Liver (tissue), 3 donors: Measurements from ENCODE around the gene MAP1LC3B.

Source experiments
- FOXA2 ChIP-seq: IDR thresholded peaks from 2 replicates; pipeline ENCODE4 v1.6.1; 2016; ENCODE audit warnings: antibody characterized with exemption
- GABPA ChIP-seq, 2 donors: IDR thresholded peaks in 1 of 2; conservative IDR thresholded peaks in 1 of 2; 2 replicates each; pipeline ENCODE4 v1.6.1; 2016; ENCODE audit warnings: antibody characterized with exemption in 2 of 2, mild to moderate bottlenecking in 1 of 2, moderate library complexity in 1 of 2
- JUND ChIP-seq, 2 donors: IDR thresholded peaks; 2 replicates each; pipeline ENCODE4 v1.6.1; 2016; ENCODE audit warnings: antibody characterized with exemption in 2 of 2
- NR2F2 ChIP-seq: IDR thresholded peaks from 2 replicates; pipeline ENCODE4 v1.6.1; 2016; ENCODE audit warnings: antibody characterized with exemption
- TAF1 ChIP-seq: conservative IDR thresholded peaks from 2 replicates; pipeline ENCODE4 v1.6.1; 2016; ENCODE audit warnings: antibody characterized with exemption, mild to moderate bottlenecking
- YY1 ChIP-seq: IDR thresholded peaks from 2 replicates; pipeline ENCODE4 v1.6.1; 2016; ENCODE audit warnings: antibody characterized with exemption, mild to moderate bottlenecking
- TF ChIP-seq, protein P1 (sequence below): fragments of 150-350 bp; IDR thresholded peaks from 2 replicates; pipeline ENCODE4 v1.5.1; 2017; ENCODE audit warnings: improper control_type of control experiment, low read depth, low read length; ENCODE audit not compliant: missing input control
- TF ChIP-seq, protein P2 (sequence below): IDR thresholded peaks from 2 replicates; pipeline ENCODE4 v1.6.1; 2016; ENCODE audit warnings: antibody characterized with exemption
- donor health status: healthy.
- donor health status: healthy.

GRCh38 chr16:87366288-87366687 is 25.8 kb upstream of the MAP1LC3B start:
- TF ChIP-seq, protein P1, sequence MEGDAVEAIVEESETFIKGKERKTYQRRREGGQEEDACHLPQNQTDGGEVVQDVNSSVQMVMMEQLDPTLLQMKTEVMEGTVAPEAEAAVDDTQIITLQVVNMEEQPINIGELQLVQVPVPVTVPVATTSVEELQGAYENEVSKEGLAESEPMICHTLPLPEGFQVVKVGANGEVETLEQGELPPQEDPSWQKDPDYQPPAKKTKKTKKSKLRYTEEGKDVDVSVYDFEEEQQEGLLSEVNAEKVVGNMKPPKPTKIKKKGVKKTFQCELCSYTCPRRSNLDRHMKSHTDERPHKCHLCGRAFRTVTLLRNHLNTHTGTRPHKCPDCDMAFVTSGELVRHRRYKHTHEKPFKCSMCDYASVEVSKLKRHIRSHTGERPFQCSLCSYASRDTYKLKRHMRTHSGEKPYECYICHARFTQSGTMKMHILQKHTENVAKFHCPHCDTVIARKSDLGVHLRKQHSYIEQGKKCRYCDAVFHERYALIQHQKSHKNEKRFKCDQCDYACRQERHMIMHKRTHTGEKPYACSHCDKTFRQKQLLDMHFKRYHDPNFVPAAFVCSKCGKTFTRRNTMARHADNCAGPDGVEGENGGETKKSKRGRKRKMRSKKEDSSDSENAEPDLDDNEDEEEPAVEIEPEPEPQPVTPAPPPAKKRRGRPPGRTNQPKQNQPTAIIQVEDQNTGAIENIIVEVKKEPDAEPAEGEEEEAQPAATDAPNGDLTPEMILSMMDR = no peak
- no peak for TF ChIP-seq TAF1
- no peak for TF ChIP-seq YY1
- TF ChIP-seq, protein P2, sequence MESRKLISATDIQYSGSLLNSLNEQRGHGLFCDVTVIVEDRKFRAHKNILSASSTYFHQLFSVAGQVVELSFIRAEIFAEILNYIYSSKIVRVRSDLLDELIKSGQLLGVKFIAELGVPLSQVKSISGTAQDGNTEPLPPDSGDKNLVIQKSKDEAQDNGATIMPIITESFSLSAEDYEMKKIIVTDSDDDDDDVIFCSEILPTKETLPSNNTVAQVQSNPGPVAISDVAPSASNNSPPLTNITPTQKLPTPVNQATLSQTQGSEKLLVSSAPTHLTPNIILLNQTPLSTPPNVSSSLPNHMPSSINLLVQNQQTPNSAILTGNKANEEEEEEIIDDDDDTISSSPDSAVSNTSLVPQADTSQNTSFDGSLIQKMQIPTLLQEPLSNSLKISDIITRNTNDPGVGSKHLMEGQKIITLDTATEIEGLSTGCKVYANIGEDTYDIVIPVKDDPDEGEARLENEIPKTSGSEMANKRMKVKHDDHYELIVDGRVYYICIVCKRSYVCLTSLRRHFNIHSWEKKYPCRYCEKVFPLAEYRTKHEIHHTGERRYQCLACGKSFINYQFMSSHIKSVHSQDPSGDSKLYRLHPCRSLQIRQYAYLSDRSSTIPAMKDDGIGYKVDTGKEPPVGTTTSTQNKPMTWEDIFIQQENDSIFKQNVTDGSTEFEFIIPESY = no peak
- no peak for TF ChIP-seq JUND (IDR thresholded peaks at IDR 0.05)
- TF ChIP-seq GABPA (IDR thresholded peaks at IDR 0.05 in 1 of 2, conservative IDR thresholded peaks at IDR 0.05 in 1 of 2) = no peak
- no peak for TF ChIP-seq FOXA2
- no peak for TF ChIP-seq NR2F2
